Aorta (tissue), 5 donors: ENCODE measurements around the gene PRDX5. TPM values are rescaled to one million over a fixed set of nuclear protein-coding genes. Genes with fewer than 3 reads are reported as not detected.
"Not testable (repeated sequence)": the region's sequence is repeated elsewhere in the genome, so short reads cannot be mapped to it uniquely, and the experiment has no call there.

ENCODE experiments used
- ATAC-seq: fragments of 200-7000 bp; cut with Tn5 transposase; one replicate; pipeline ENCODE4 v1.9.1; 2022; ENCODE audit warnings: moderate library complexity; ENCODE audit not compliant: low FRiP score
- DNase-seq, 2 donors: peaks; one replicate each; pipeline ENCODE4 v3.0.0-alpha.2; 2020
- H3K27ac ChIP-seq, 2 donors: one replicate each; pipeline ENCODE4 v1.5.1; 2013; ENCODE audit warnings: low read length in 2 of 2, mild to moderate bottlenecking in 2 of 2, moderate library complexity in 2 of 2, control low read depth in 1 of 2, inconsistent platforms in 1 of 2, low read depth in 1 of 2
- H3K27me3 ChIP-seq, 2 donors: one replicate each; pipeline ENCODE4 v1.6.1; 2013; ENCODE audit warnings: control low read depth in 1 of 2, low read length in 1 of 2, mild to moderate bottlenecking in 1 of 2, moderate library complexity in 1 of 2; ENCODE audit not compliant: insufficient read depth in 2 of 2, control insufficient read depth in 1 of 2
- H3K36me3 ChIP-seq, 2 donors: one replicate each; pipeline ENCODE4 v1.6.1; 2013; ENCODE audit warnings: control low read depth in 1 of 2, low read length in 1 of 2, mild to moderate bottlenecking in 1 of 2; ENCODE audit not compliant: insufficient read depth in 2 of 2, control insufficient read depth in 1 of 2
- H3K4me1 ChIP-seq, 2 donors: one replicate each; pipeline ENCODE4 v1.6.1; 2013; ENCODE audit warnings: low read length in 2 of 2, control low read depth in 1 of 2, mild to moderate bottlenecking in 1 of 2, moderate library complexity in 1 of 2; ENCODE audit not compliant: insufficient read depth in 2 of 2, control insufficient read depth in 1 of 2
- H3K4me3 ChIP-seq, 2 donors: one replicate each; pipeline ENCODE4 v1.5.1; 2013; ENCODE audit warnings: low read length in 2 of 2, control low read depth in 1 of 2, mild to moderate bottlenecking in 1 of 2
- H3K9me3 ChIP-seq: one replicate; pipeline ENCODE4 v1.6.1; 2013; ENCODE audit warnings: mild to moderate bottlenecking, low read length; ENCODE audit not compliant: control insufficient read depth
- WGBS, 2 donors: extraction: QIAGEN DNeasy Blood & Tissue Kit; methylation state at CpG; one replicate each; pipeline ENCODE4 v1.1.7; 2013; 5-methylcytosine and 5-hydroxymethylcytosine counted together
- intact Hi-C, 2 donors: fragments of 100-400 bp; cut with DNase I; formaldehyde crosslinking; loops; one replicate each; pipeline versions ENCODE4 v1.14.2 to v1.15.0; 2022
- polyA plus RNA-seq, 2 donors: library from polyadenylated mRNA; stranded (reverse); fragments of 200-250 nt; gene quantifications; one replicate each; pipeline ENCODE4 v1.2.3, GENCODE V29; 2013
- total RNA-seq, 2 donors: library from RNA; stranded (reverse); fragmentation: NEBNext Ultra II Directional; extraction: Animal tissue kit (Norgen Biotek cat#: 25700); gene quantifications; one replicate each; pipeline ENCODE4 v1.2.1, GENCODE V29; 2021
- donor health status: healthy with polysubstance abuse.
- donor health status: Bipolar disorder and iron deficiency.
- donor health status: DM: no; HTN: no; CAD: no.
- donor health status: DM: no; HTN: no; CAD: no.
- donor health status: DM: yes; HTN: yes; CAD: no.

Gene PRDX5
- total and polyA plus RNA-seq, 4 donors = 69.9 to 316 (median 142) TPM

- intact Hi-C loops = loop anchor here in 1 of 2 donors (5.0 kb wide), 2 partner anchors 102 to 117 kb away; partner anchors contain the start of gene STIP1
- 0% methylated on average over 46 of the region's 46 CpGs for WGBS, 2 donors
- peak; percentile 73 for ATAC-seq
- H3K4me1 ChIP-seq = no peaks in the 10 kb centered on the region
- H3K27me3 ChIP-seq = no peaks in the 10 kb centered on the region
- H3K27ac ChIP-seq = peak overlapping the region in 1 of 2 donors; percentile 1
- H3K36me3 ChIP-seq = no peaks in the 10 kb centered on the region
- peak overlapping the region; percentile 7 to 12 for H3K4me3 ChIP-seq
- peak; percentile 95 to 98 for DNase-seq
- no peaks in the 10 kb centered on the region for H3K9me3 ChIP-seq
Measured at GRCh38 chr11:64304316-64305072, 13.4 kb upstream of the PRDX5 start.

- ATAC-seq (peak; percentile 96), DNase-seq (peak; percentile 100)
- Histone ChIP-seq H3K4me1 (no peaks in the 10 kb centered on the region), H3K27ac (peak within 1 kb of the TSS in 1 of 2 donors; percentile 46), H3K36me3 (no peaks in the 10 kb centered on the region), H3K4me3 (peak within 1 kb of the TSS; percentile 65 to 91), H3K9me3 (no peaks in the 10 kb centered on the region), H3K27me3 (no peaks in the 10 kb centered on the region)
- 0 to 1% methylated on average over 69 to 81 of the region's 81 CpGs for WGBS, 2 donors
- intact Hi-C loops = no loop called here
Measured at GRCh38 chr11:64305075-64305690, 12.7 kb upstream of the PRDX5 start, which contains the start of gene ESRRA. ESRRA (plus strand) TSS chr11:64305524; CDS start chr11:64307180, 1,656 bp downstream.

- ATAC-seq = peak; percentile 5
Measured at GRCh38 chr11:64305691-64306562, 12.0 kb upstream of the PRDX5 start.

GRCh38 chr11:64306563-64306875, 11.4 kb upstream of the PRDX5 start:
- Histone ChIP-seq H3K4me3 (no peak overlapping the region), H3K36me3 (no peaks in the 10 kb centered on the region), H3K27me3 (no peaks in the 10 kb centered on the region), H3K27ac (no peak overlapping the region), H3K9me3 (no peaks in the 10 kb centered on the region), H3K4me1 (no peaks in the 10 kb centered on the region)
- ATAC-seq = no peak
- WGBS, 2 donors = 32 to 39% methylated on average over 9 of the region's 9 CpGs
- DNase-seq = no peak
- intact Hi-C loops = no loop called here

More at GRCh38 chr11:64305691-64306562, 12.0 kb upstream of the PRDX5 start:
- intact Hi-C loops = no loop called here
- WGBS, 2 donors = 1% methylated on average over 41 to 71 of the region's 71 CpGs
- H3K27ac ChIP-seq = peak overlapping the region in 1 of 2 donors; percentile 3
- DNase-seq = peak; percentile 78 to 89
- peak overlapping the region; percentile 65 to 91 for H3K4me3 ChIP-seq
- H3K27me3 ChIP-seq = no peaks in the 10 kb centered on the region
- no peaks in the 10 kb centered on the region for H3K36me3 ChIP-seq
- no peaks in the 10 kb centered on the region for H3K9me3 ChIP-seq
- H3K4me1 ChIP-seq = no peaks in the 10 kb centered on the region

GRCh38 chr11:64306876-64307622, 10.9 kb upstream of the PRDX5 start:
- H3K27me3 ChIP-seq = no peaks in the 10 kb centered on the region
- H3K4me1 ChIP-seq = no peaks in the 10 kb centered on the region
- ATAC-seq = no peak
- DNase-seq = no peak
- H3K36me3 ChIP-seq = no peaks in the 10 kb centered on the region
- WGBS, 2 donors = 79 to 80% methylated on average over 14 to 15 of the region's 15 CpGs
- intact Hi-C loops = no loop called here
- H3K4me3 ChIP-seq = no peak overlapping the region
- H3K27ac ChIP-seq = no peak overlapping the region
- H3K9me3 ChIP-seq = no peaks in the 10 kb centered on the region

- H3K27me3 ChIP-seq, intact Hi-C loops, H3K4me1 ChIP-seq, H3K27ac ChIP-seq, H3K9me3 ChIP-seq, ATAC-seq, H3K4me3 ChIP-seq, DNase-seq, H3K36me3 ChIP-seq: not testable (repeated sequence)
- 94 to 96% methylated on average over 5 of the region's 5 CpGs for WGBS, 2 donors
Measured at GRCh38 chr11:64307795-64308194, 10.1 kb upstream of the PRDX5 start.

GRCh38 chr11:64312947-64313346, 5.0 kb upstream of the PRDX5 start:
- ATAC-seq (no peak), DNase-seq (no peak)
- Histone ChIP-seq H3K27me3 (no peaks in the 10 kb centered on the region), H3K27ac (no peak overlapping the region), H3K9me3 (no peaks in the 10 kb centered on the region), H3K4me3 (no peak overlapping the region), H3K36me3 (no peaks in the 10 kb centered on the region), H3K4me1 (no peaks in the 10 kb centered on the region)
- intact Hi-C loops = no loop called here
- WGBS, 2 donors = 91 to 92% methylated on average over 10 of the region's 10 CpGs

- 65 to 71% methylated on average over 18 of the region's 18 CpGs for WGBS, 2 donors
- ATAC-seq (peak; percentile 3), DNase-seq (peak; percentile 77 to 87)
- no peak overlapping the region for H3K27ac ChIP-seq
- intact Hi-C loops = no loop called here
- H3K4me3 ChIP-seq = no peak overlapping the region
- H3K4me1 ChIP-seq = no peaks in the 10 kb centered on the region
- H3K27me3 ChIP-seq = no peaks in the 10 kb centered on the region
- no peaks in the 10 kb centered on the region for H3K9me3 ChIP-seq
- no peaks in the 10 kb centered on the region for H3K36me3 ChIP-seq
Measured at GRCh38 chr11:64313491-64314145, 4.3 kb upstream of the PRDX5 start.
